Activated T-helper 1 cell treated with anti-CD3 and anti-CD28 coated beads, Interleukin-12 subunit alpha, Interleukin-12 subunit beta, Interleukin-2, Interleukin-4 antibody, amounts not matched to agents 30 ng/mL and 10 ng/mL and 1 ng/mL, durations not matched to agents 14 hours and 24 hours and 36 hours (primary cell): Measurements from ENCODE around the gene KANSL1. TPM values are rescaled to one million over a fixed set of nuclear protein-coding genes. Genes with fewer than 3 reads are reported as not detected.
"Not testable (repeated sequence)": the region's sequence is repeated elsewhere in the genome, so short reads cannot be mapped to it uniquely, and the experiment has no call there.

Source experiments
- DNase-seq: peaks from one replicate; pipeline ENCODE4 v3.0.0; 2021; ENCODE audit warnings: low spot score
- H3K27ac Mint-ChIP-seq: one replicate; pipeline ENCODE4 v1.8.0; 2021; ENCODE audit warnings: mild to moderate bottlenecking, mixed read lengths
- H3K27me3 Mint-ChIP-seq: one replicate; pipeline ENCODE4 v1.8.0; 2022; ENCODE audit warnings: mild to moderate bottlenecking, moderate library complexity, mixed read lengths; ENCODE audit not compliant: insufficient read depth
- H3K36me3 Mint-ChIP-seq: one replicate; pipeline ENCODE4 v1.8.0; 2021; ENCODE audit warnings: low read depth, mixed read lengths
- H3K4me1 Mint-ChIP-seq: one replicate; pipeline ENCODE4 v1.8.0; 2021; ENCODE audit warnings: low read depth, mixed read lengths
- H3K4me3 Mint-ChIP-seq: one replicate; pipeline ENCODE4 v1.8.0; 2021; ENCODE audit warnings: mild to moderate bottlenecking, moderate library complexity, mixed read lengths
- H3K9me3 Mint-ChIP-seq: one replicate; pipeline ENCODE4 v1.8.0; 2021; ENCODE audit warnings: mixed read lengths
- intact Hi-C: fragments of 100-400 bp; cut with micrococcal nuclease; formaldehyde crosslinking; loops from one replicate; pipeline ENCODE4 v1.15.1; 2024
- total RNA-seq: library from RNA; stranded (reverse); gene quantifications from 2 replicates; pipeline ENCODE4 v1.2.3, GENCODE V29; 2022

The KANSL1 gene
- 96.7 and 99.4 TPM in 2 replicates for total RNA-seq

GRCh38 chr17:46193151-46193625, at the start of gene KANSL1:
TSS of gene KANSL1 (minus strand) at chr17:46193429. CDS start at chr17:46172143, 21,286 bp downstream.
- Mint-ChIP-seq H3K27me3 (no peaks in the 10 kb centered on the region), H3K4me1 (peaks cover 74% of the 10 kb centered on the region), H3K9me3 (no peaks in the 10 kb centered on the region), H3K36me3 (peaks cover 7% of the 10 kb centered on the region), H3K27ac (peak within 1 kb of the TSS; percentile 99), H3K4me3 (peak within 1 kb of the TSS; percentile 86)
- intact Hi-C loops: loop anchor here (5.0 to 10.0 kb wide), 3 partner anchors 876 to 1298 kb away; partner anchors contain the start of genes EFTUD2 and MAP3K14
- peak; percentile 89 for DNase-seq

- not testable (repeated sequence) for DNase-seq, H3K27ac Mint-ChIP-seq
Observed at GRCh38 chr17:46231359-46231758, 38.1 kb upstream of the KANSL1 start.

GRCh38 chr17:46225274-46225794, 32.1 kb upstream of the KANSL1 start:
- intact Hi-C loops, H3K9me3 Mint-ChIP-seq, H3K36me3 Mint-ChIP-seq, H3K27me3 Mint-ChIP-seq, H3K4me1 Mint-ChIP-seq: not testable (repeated sequence)
- DNase-seq: peak; percentile 95
- Mint-ChIP-seq H3K27ac (peak overlapping the region; percentile 67), H3K4me3 (peak overlapping the region; percentile 89)

More at GRCh38 chr17:46231359-46231758, 38.1 kb upstream of the KANSL1 start:
- H3K4me1 Mint-ChIP-seq, H3K27me3 Mint-ChIP-seq, H3K36me3 Mint-ChIP-seq, H3K9me3 Mint-ChIP-seq, intact Hi-C loops, H3K4me3 Mint-ChIP-seq: not testable (repeated sequence)

- DNase-seq, H3K9me3 Mint-ChIP-seq, intact Hi-C loops, H3K27me3 Mint-ChIP-seq, H3K4me1 Mint-ChIP-seq, H3K36me3 Mint-ChIP-seq: not testable (repeated sequence)
- Mint-ChIP-seq H3K27ac (peak overlapping the region; percentile 67), H3K4me3 (peak overlapping the region; percentile 89)
Observed at GRCh38 chr17:46224864-46225263, 31.6 kb upstream of the KANSL1 start.

- peaks cover 12% of the 10 kb centered on the region for H3K36me3 Mint-ChIP-seq
- H3K4me1 Mint-ChIP-seq, H3K27ac Mint-ChIP-seq, DNase-seq, intact Hi-C loops, H3K9me3 Mint-ChIP-seq, H3K27me3 Mint-ChIP-seq: not testable (repeated sequence)
- H3K4me3 Mint-ChIP-seq: peak overlapping the region; percentile 32
Observed at GRCh38 chr17:46223041-46223440, 29.8 kb upstream of the KANSL1 start.

- no peak overlapping the region for H3K27ac Mint-ChIP-seq
- H3K36me3 Mint-ChIP-seq: peaks cover 34% of the 10 kb centered on the region
Observed at GRCh38 chr17:46216682-46217081, 23.5 kb upstream of the KANSL1 start.

GRCh38 chr17:46212634-46213435, 19.6 kb upstream of the KANSL1 start:
- Mint-ChIP-seq H3K9me3 (no peaks in the 10 kb centered on the region), H3K27ac (peak overlapping the region; percentile 12), H3K27me3 (no peaks in the 10 kb centered on the region), H3K4me3 (no peak overlapping the region), H3K4me1 (peaks cover 14% of the 10 kb centered on the region), H3K36me3 (peaks cover 37% of the 10 kb centered on the region)
- intact Hi-C loops: loop anchor here (1.0 to 2.0 kb wide), 3 partner anchors 19 to 211 kb away; no protein-coding TSS in a partner anchor
- DNase-seq: peak; percentile 57

More at GRCh38 chr17:46216682-46217081, 23.5 kb upstream of the KANSL1 start:
- H3K4me3 Mint-ChIP-seq: no peak overlapping the region
- no peaks in the 10 kb centered on the region for H3K9me3 Mint-ChIP-seq
- DNase-seq: no peak
- H3K4me1 Mint-ChIP-seq: peaks cover 7% of the 10 kb centered on the region
- no peaks in the 10 kb centered on the region for H3K27me3 Mint-ChIP-seq
- intact Hi-C loops: no loop called here

- H3K36me3 Mint-ChIP-seq: peaks cover 45% of the 10 kb centered on the region
- peaks cover 19% of the 10 kb centered on the region for H3K4me1 Mint-ChIP-seq
- no peak overlapping the region for H3K27ac Mint-ChIP-seq
- no peaks in the 10 kb centered on the region for H3K27me3 Mint-ChIP-seq
- no peak for DNase-seq
- intact Hi-C loops: no loop called here
- peaks cover 4% of the 10 kb centered on the region for H3K9me3 Mint-ChIP-seq
- no peak overlapping the region for H3K4me3 Mint-ChIP-seq
Observed at GRCh38 chr17:46208997-46209396, 15.8 kb upstream of the KANSL1 start.

- Mint-ChIP-seq H3K27me3 (no peaks in the 10 kb centered on the region), H3K27ac (no peak overlapping the region), H3K4me3 (no peak overlapping the region), H3K9me3 (peaks cover 4% of the 10 kb centered on the region), H3K36me3 (peaks cover 46% of the 10 kb centered on the region), H3K4me1 (peaks cover 22% of the 10 kb centered on the region)
- intact Hi-C loops: no loop called here
- no peak for DNase-seq
Observed at GRCh38 chr17:46205975-46206374, 12.7 kb upstream of the KANSL1 start.

GRCh38 chr17:46202424-46202823, 9.2 kb upstream of the KANSL1 start:
- Mint-ChIP-seq H3K36me3 (peaks cover 35% of the 10 kb centered on the region), H3K4me3 (no peak overlapping the region), H3K4me1 (peaks cover 36% of the 10 kb centered on the region), H3K27ac (no peak overlapping the region), H3K27me3 (no peaks in the 10 kb centered on the region), H3K9me3 (peaks cover 4% of the 10 kb centered on the region)
- no peak for DNase-seq
- intact Hi-C loops: no loop called here

- Mint-ChIP-seq H3K9me3 (peaks cover 4% of the 10 kb centered on the region), H3K4me3 (no peak overlapping the region), H3K36me3 (peaks cover 33% of the 10 kb centered on the region), H3K4me1 (peaks cover 41% of the 10 kb centered on the region), H3K27ac (no peak overlapping the region), H3K27me3 (no peaks in the 10 kb centered on the region)
- intact Hi-C loops: no loop called here
- DNase-seq: no peak
Observed at GRCh38 chr17:46201491-46201890, 8.3 kb upstream of the KANSL1 start.

- intact Hi-C loops: no loop called here
- no peaks in the 10 kb centered on the region for H3K9me3 Mint-ChIP-seq
- no peak overlapping the region for H3K27ac Mint-ChIP-seq
- no peak for DNase-seq
- H3K4me3 Mint-ChIP-seq: no peak overlapping the region
- H3K4me1 Mint-ChIP-seq: peaks cover 53% of the 10 kb centered on the region
- H3K27me3 Mint-ChIP-seq: no peaks in the 10 kb centered on the region
- peaks cover 23% of the 10 kb centered on the region for H3K36me3 Mint-ChIP-seq
Observed at GRCh38 chr17:46200197-46200596, 7.0 kb upstream of the KANSL1 start.

GRCh38 chr17:46199379-46199778, 6.2 kb upstream of the KANSL1 start:
- no peak overlapping the region for H3K4me3 Mint-ChIP-seq
- DNase-seq: no peak
- H3K27ac Mint-ChIP-seq: no peak overlapping the region
- intact Hi-C loops: loop anchor here (10.0 kb wide), 1 partner anchor 1305 kb away; the partner anchor contains the start of gene EFTUD2
- no peaks in the 10 kb centered on the region for H3K9me3 Mint-ChIP-seq
- H3K4me1 Mint-ChIP-seq: peaks cover 61% of the 10 kb centered on the region
- peaks cover 17% of the 10 kb centered on the region for H3K36me3 Mint-ChIP-seq
- no peaks in the 10 kb centered on the region for H3K27me3 Mint-ChIP-seq
